HG03520 (cell line): ENCODE measurements around the gene IMPG2.

Experiments
- ATAC-seq: cut with Tn5 transposase; IDR thresholded peaks from one replicate; pipeline ENCODE4 v1.9.1; 2021; ENCODE audit warnings: mild to moderate bottlenecking, moderate library complexity; ENCODE audit not compliant: unreplicated experiment

IMPG2 gene

DNA sequence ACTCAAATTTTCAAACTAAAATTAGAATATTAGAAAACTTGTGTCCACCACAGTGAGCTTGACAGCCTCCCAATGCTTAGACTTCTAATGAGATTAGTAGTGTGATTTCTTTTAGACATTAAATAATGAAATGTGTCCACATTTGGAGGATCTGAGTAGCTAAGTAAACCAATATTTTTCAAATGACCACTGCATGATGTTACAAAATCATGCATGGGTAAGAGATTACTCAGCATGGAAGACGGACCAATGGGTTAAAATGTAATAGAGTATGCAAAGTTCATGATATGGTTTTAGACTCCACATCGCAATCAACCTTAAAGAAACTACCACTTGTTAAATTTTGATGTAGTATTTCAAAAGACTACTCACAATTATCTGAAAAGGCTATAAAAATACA is 130.6 kb downstream of the IMPG2 start:
- no peak for ATAC-seq

DNA sequence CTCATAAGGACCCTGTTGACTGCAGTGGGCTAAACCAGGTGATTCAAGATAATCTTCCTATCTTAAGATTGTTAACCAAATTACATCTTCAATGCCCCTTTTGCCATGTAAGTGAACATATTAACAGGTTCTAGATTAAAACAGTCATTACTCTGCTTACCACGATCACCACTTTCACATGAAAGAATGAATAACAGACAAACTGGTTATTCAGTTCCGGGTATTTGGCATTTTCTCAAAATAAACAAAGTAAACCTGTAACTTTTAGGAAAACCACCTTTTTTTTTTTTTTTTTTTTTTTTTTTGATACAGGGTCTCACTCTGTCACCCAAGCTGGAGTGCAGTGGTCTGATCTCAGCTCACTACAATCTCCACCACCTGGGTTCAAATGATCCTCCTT is 131.2 kb downstream of the IMPG2 start:
- no peak for ATAC-seq

- no peak for ATAC-seq
These were observed 135.0 kb downstream of the IMPG2 start for GRCh38 chr3:101185341-101185740.

DNA sequence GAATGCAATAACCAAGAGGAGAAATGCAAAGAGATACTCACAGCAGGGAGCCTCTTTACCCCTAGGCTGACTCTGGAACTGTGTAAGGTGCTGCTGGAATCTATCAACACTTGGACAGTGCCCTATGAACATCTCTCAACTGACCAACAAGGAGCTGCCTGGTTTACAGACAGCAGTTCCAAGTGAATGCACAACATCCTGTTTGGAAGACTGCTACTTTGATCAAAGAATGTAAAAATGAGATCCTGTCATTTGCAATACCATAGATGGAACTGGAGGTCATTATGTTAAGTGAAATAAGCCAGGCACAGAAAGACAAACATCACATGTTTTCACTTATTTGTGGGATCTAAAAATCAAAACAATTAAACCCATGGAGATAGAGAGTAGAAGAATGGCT is 136.3 kb downstream of the IMPG2 start:
- ATAC-seq: no peak

DNA sequence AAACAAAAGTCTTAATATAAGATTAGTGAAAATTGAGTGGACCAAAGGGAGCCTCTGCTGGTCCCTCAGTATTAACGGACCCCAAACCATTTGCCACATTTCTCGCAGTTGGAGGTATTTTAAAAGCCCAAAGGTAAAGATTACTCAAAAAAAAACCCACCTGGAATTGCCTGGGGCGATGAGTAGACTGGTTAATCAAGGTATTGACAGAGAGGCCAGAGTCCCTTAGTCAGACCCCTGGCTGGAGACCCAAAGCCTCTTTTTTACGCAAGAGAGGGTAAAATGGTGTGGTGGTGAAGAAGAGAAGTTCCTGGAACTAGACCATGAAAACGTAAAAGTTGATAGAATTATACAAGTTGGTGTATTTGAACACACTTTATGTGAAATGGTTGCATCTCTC is 137.2 kb downstream of the IMPG2 start:
- ATAC-seq: no peak

DNA sequence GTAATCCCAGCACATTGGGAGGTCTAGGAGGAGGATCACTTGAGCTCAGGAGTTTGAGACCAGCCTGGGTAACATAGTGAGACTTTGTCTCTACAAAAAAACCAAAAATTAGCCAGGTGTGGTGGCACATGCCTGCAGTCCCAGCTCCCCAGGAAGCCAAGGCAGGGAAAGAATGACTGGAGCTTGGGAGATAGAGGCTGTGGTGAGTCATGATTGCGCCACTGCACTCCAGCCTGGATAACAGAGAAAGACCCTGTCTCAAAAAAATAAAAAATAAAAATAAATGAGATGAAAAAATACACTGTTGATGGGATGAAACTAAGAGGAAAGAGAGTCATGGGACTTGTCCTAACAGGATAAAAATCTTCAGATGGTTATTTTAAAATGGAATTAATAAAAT is 137.6 kb downstream of the IMPG2 start:
- ATAC-seq: no peak

- ATAC-seq: no peak
These were observed 138.6 kb downstream of the IMPG2 start for GRCh38 chr3:101181801-101182200.

DNA sequence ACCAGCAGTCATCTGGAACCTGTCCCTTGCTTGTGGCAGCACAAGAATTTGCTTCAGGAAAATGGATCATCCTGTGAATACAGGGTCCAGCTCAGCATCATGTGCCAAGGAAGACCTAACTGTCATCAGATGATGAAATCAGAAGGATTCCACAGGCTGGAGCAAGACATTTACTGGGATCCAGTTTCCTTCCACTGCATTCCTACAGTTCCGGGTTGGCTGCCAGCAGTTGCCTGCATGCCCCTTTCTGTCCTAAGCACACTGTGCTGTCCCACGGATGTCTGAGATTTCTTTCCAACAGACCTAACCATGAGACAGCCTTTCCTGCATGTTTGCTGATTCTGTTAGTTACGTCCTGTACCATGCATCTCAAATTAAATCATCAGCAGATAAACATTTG is 140.7 kb downstream of the IMPG2 start:
- ATAC-seq: no peak

- ATAC-seq: no peak
These were observed 142.8 kb downstream of the IMPG2 start for GRCh38 chr3:101177577-101177976.
